Measurements from ENCODE around the gene CRAT.
A peak's percentile ranks its signal among the peaks of the same experiment; 100 is the strongest.
"Not testable (repeated sequence)": the region's sequence is repeated elsewhere in the genome, so short reads cannot be mapped to it uniquely, and the experiment has no call there.

The CRAT gene

DNA sequence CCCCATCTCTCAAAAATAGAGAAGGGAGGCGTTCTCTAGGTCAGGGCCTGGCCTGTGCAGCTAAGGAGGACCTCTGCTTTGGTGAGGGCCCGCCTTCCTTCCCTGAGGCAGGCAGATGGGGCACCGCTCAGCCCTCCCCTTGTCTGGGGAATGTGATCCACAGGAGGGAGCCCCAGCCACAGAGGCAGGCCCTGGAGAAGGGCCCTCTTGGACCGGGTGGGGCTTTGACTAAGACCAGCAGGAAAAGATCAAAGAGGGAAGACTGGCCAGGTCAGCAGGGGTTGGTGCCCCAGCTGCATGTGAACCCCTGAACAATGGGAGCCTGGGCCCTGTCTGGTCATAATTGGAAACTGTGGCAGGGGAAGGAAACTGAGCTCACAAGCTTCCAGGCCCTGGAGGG, 22.5 kb upstream of the CRAT start:
- H3K4me3 ChIP-seq (ENCODE audit: low read depth in 1 of 2, low read length in 2 of 2): no peak overlapping the region
- DNase-seq (no peak), ATAC-seq (ENCODE audit: insufficient read depth, low read depth) (no peak)
- no peak overlapping the region for H3K4me2 ChIP-seq (ENCODE audit: insufficient read depth, low read length)
- no peaks in the 10 kb centered on the region for H3K27me3 ChIP-seq (ENCODE audit: insufficient read depth, low read length, poor library complexity)
- H3K9me3 ChIP-seq (ENCODE audit: insufficient read depth, low read length, severe bottlenecking): no peaks in the 10 kb centered on the region
- no peaks in the 10 kb centered on the region for H3K79me2 ChIP-seq (ENCODE audit: insufficient read depth, low read length)
- H3K4me1 ChIP-seq (ENCODE audit: insufficient read depth, low read length): no peaks in the 10 kb centered on the region
- H3K27ac ChIP-seq (ENCODE audit: low read length): no peak overlapping the region
- H2AFZ ChIP-seq (ENCODE audit: low read depth, low read length): no peak overlapping the region
- H3K36me3 ChIP-seq (ENCODE audit: insufficient read depth, low read length): peaks cover 80% of the 10 kb centered on the region
- H3K9ac ChIP-seq (ENCODE audit: low read depth, low read length): no peak overlapping the region
- TF ChIP-seq EZH2 (IDR thresholded peaks at IDR 0.05; ENCODE audit: borderline replicate concordance, low read depth, low read length, severe bottlenecking): no peak
- TF ChIP-seq, protein P1, sequence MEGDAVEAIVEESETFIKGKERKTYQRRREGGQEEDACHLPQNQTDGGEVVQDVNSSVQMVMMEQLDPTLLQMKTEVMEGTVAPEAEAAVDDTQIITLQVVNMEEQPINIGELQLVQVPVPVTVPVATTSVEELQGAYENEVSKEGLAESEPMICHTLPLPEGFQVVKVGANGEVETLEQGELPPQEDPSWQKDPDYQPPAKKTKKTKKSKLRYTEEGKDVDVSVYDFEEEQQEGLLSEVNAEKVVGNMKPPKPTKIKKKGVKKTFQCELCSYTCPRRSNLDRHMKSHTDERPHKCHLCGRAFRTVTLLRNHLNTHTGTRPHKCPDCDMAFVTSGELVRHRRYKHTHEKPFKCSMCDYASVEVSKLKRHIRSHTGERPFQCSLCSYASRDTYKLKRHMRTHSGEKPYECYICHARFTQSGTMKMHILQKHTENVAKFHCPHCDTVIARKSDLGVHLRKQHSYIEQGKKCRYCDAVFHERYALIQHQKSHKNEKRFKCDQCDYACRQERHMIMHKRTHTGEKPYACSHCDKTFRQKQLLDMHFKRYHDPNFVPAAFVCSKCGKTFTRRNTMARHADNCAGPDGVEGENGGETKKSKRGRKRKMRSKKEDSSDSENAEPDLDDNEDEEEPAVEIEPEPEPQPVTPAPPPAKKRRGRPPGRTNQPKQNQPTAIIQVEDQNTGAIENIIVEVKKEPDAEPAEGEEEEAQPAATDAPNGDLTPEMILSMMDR (IDR thresholded peaks at IDR 0.05; ENCODE audit: borderline replicate concordance, extremely low read depth, low read length, poor library complexity, severe bottlenecking): no peak
- peaks cover 7% of the 10 kb centered on the region for H4K20me1 ChIP-seq (ENCODE audit: insufficient read depth, low read length)

DNA sequence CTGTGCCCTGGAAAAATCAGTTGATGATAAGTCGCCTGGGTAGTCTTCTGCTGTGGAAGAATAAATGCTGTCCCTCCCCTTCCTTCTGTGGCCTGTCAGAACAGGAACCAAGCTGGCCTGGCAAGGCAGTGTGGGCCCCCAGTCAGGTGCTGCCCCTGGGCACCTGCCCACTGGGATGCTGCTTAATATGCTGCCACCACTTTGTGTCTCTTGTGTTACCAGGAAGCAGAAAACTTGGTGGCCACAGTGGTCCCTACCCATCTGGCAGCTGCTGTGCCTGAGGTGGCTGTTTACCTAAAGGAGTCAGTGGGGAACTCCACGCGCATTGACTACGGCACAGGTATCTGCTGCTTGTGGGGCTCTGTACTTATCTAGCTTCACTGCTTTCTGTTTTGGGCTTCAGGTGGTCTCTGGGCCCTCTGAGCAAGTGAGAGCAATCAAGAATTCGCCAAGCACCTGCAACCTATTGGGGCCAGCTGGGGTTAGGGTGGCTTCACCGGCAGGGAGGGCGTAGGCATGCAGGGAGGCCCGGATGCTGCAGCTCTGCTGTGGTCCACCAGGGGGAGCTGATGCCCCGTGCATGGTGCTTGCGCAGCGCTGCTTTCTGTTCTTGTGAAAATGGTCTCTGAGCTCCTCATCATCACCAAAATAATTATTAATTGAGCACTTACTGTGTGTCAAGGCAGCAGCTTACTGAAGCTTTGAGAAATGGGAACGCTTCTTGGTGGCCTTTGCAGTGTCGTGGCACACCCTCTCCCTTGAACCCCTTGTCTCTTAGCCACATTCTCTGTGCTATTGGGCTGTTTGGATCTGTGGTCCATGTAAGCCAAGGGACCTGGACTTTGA, 20.9 kb upstream of the CRAT start:
- H3K9ac ChIP-seq (ENCODE audit: low read depth, low read length): no peak overlapping the region
- no peaks in the 10 kb centered on the region for H3K4me1 ChIP-seq (ENCODE audit: insufficient read depth, low read length)
- H3K79me2 ChIP-seq (ENCODE audit: insufficient read depth, low read length): no peaks in the 10 kb centered on the region
- H3K27ac ChIP-seq (ENCODE audit: low read length): no peak overlapping the region
- H3K4me3 ChIP-seq (ENCODE audit: low read depth in 1 of 2, low read length in 2 of 2): no peak overlapping the region
- peaks cover 84% of the 10 kb centered on the region for H3K36me3 ChIP-seq (ENCODE audit: insufficient read depth, low read length)
- no peaks in the 10 kb centered on the region for H3K9me3 ChIP-seq (ENCODE audit: insufficient read depth, low read length, severe bottlenecking)
- TF ChIP-seq EZH2 (IDR thresholded peaks at IDR 0.05; ENCODE audit: borderline replicate concordance, low read depth, low read length, severe bottlenecking): no peak
- TF ChIP-seq, protein P1 (IDR thresholded peaks at IDR 0.05; ENCODE audit: borderline replicate concordance, extremely low read depth, low read length, poor library complexity, severe bottlenecking): peak; percentile 97
- H3K4me2 ChIP-seq (ENCODE audit: insufficient read depth, low read length): no peak overlapping the region
- peaks cover 7% of the 10 kb centered on the region for H4K20me1 ChIP-seq (ENCODE audit: insufficient read depth, low read length)
- ATAC-seq (ENCODE audit: insufficient read depth, low read depth) (peak; percentile 99), DNase-seq (peak; percentile 79)
- no peak overlapping the region for H2AFZ ChIP-seq (ENCODE audit: low read depth, low read length)
- H3K27me3 ChIP-seq (ENCODE audit: insufficient read depth, low read length, poor library complexity): no peaks in the 10 kb centered on the region

DNA sequence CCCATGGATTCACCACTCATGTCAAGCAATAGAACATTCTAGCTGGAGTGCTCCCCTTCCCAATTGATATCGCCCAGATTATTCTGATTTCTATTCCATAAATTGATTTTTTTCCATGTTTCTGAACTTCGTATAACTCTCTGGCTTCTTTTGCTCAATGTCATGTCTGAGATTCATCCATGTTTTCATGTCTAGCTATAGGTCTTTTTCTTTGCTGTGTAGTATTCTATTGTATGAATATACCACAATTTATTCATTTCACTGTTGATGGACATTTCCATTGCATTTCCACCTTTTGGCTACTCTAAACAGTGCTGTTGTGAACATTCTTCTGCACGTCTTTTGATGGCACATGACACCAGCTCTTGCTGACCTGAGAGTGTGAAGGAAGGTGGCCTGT, 20.2 kb upstream of the CRAT start:
- DNase-seq: no peak
- H3K36me3 ChIP-seq (ENCODE audit: insufficient read depth, low read length): peaks cover 83% of the 10 kb centered on the region

DNA sequence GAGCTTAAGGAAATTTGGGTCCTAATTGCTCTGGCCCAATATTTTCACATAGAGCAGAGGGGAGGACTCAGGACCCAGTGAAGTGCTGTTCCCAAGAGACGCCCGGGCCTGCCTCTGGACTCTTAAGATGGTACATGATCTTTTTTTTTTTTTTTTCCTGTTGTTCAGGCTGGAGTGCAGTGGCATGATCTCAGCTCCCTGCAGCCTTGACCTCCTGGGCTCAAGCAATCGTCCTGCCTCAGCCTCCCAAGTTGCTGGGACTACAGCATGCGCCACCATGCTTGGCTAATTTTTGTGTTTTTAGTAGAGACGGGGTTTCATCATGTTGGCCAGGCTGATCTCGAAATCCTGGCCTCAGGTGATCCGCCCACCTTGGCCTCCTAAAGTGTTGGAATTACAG, 19.7 kb upstream of the CRAT start:
- not testable (repeated sequence) for H2AFZ ChIP-seq (ENCODE audit: low read depth, low read length); H3K4me2 ChIP-seq (ENCODE audit: insufficient read depth, low read length); H3K9me3 ChIP-seq (ENCODE audit: insufficient read depth, low read length, severe bottlenecking)

More for the DNA sequence above, 20.2 kb upstream of the CRAT start:
- H3K79me2 ChIP-seq (ENCODE audit: insufficient read depth, low read length): no peaks in the 10 kb centered on the region
- no peak overlapping the region for H3K27ac ChIP-seq (ENCODE audit: low read length)
- no peaks in the 10 kb centered on the region for H3K4me1 ChIP-seq (ENCODE audit: insufficient read depth, low read length)
- H3K9me3 ChIP-seq (ENCODE audit: insufficient read depth, low read length, severe bottlenecking): no peaks in the 10 kb centered on the region
- no peak for TF ChIP-seq EZH2 (IDR thresholded peaks at IDR 0.05; ENCODE audit: borderline replicate concordance, low read depth, low read length, severe bottlenecking)
- TF ChIP-seq, protein P1 (IDR thresholded peaks at IDR 0.05; ENCODE audit: borderline replicate concordance, extremely low read depth, low read length, poor library complexity, severe bottlenecking): no peak
- no peaks in the 10 kb centered on the region for H3K27me3 ChIP-seq (ENCODE audit: insufficient read depth, low read length, poor library complexity)
- no peak for ATAC-seq (ENCODE audit: insufficient read depth, low read depth)
- no peak overlapping the region for H3K4me3 ChIP-seq (ENCODE audit: low read depth in 1 of 2, low read length in 2 of 2)
- no peak overlapping the region for H2AFZ ChIP-seq (ENCODE audit: low read depth, low read length)
- no peak overlapping the region for H3K9ac ChIP-seq (ENCODE audit: low read depth, low read length)
- no peak overlapping the region for H3K4me2 ChIP-seq (ENCODE audit: insufficient read depth, low read length)
- H4K20me1 ChIP-seq (ENCODE audit: insufficient read depth, low read length): peaks cover 7% of the 10 kb centered on the region

More for the DNA sequence above, 19.7 kb upstream of the CRAT start:
- H3K79me2 ChIP-seq (ENCODE audit: insufficient read depth, low read length); H3K27me3 ChIP-seq (ENCODE audit: insufficient read depth, low read length, poor library complexity); DNase-seq; H3K9ac ChIP-seq (ENCODE audit: low read depth, low read length); ATAC-seq (ENCODE audit: insufficient read depth, low read depth); H3K4me3 ChIP-seq (ENCODE audit: low read depth in 1 of 2, low read length in 2 of 2); H4K20me1 ChIP-seq (ENCODE audit: insufficient read depth, low read length); H3K4me1 ChIP-seq (ENCODE audit: insufficient read depth, low read length); H3K27ac ChIP-seq (ENCODE audit: low read length): not testable (repeated sequence)
- H3K36me3 ChIP-seq (ENCODE audit: insufficient read depth, low read length): peaks cover 84% of the 10 kb centered on the region
